SK-N-SH (cell line): ENCODE measurements around the gene VGLL4. TPM values are rescaled to one million over a fixed set of nuclear protein-coding genes. Genes with fewer than 3 reads are reported as not detected.

ENCODE experiments used
- CTCF ChIA-PET: fragments of 300-600, 350-600 bp; formaldehyde crosslinking; extraction: SDS; loops from one replicate; lab custom pipeline; 2021; lab: Yijun Ruan, JAX
- POLR2A ChIA-PET: fragments of 350-600 bp; sonication (Branson Sonifier 250); formaldehyde crosslinking; extraction: SDS; loops from one replicate; lab custom pipeline; 2020; ENCODE audit warnings: antibody characterized with exemption, inconsistent platforms; lab: Yijun Ruan, JAX
- DNase-seq: peaks from one replicate; pipeline ENCODE4 v3.0.0; 2012
- H2AFZ ChIP-seq: fragments of 200-600 bp; sonication (generic); 2 replicates; pipeline ENCODE4 v1.8.1; 2016; ENCODE audit warnings: antibody characterized with exemption, mild to moderate bottlenecking, low read depth
- H3F3A ChIP-seq: fragments of 200-600 bp; sonication (generic); replicated peaks from 2 replicates; pipeline ENCODE3; 2016; ENCODE audit warnings: antibody characterized with exemption, mild to moderate bottlenecking; ENCODE audit not compliant: insufficient read depth
- H3K27ac ChIP-seq, 2 experiments: fragments of 200-500 bp in 1 of 2; fragments of 200-600 bp in 1 of 2; sonication (Bioruptor generic) in 1 of 2; sonication (generic), shearing (Covaris generic) in 1 of 2; 2 replicates each; pipeline versions ENCODE4 v1.5.1 to v1.6.1; 2014 to 2016; ENCODE audit warnings: low read depth in 2 of 2, inconsistent platforms in 1 of 2, low read length in 1 of 2, mild to moderate bottlenecking in 1 of 2, mixed read lengths in 1 of 2
- H3K27me3 ChIP-seq: fragments of 200-600 bp; sonication (generic), shearing (Covaris generic); 2 replicates; pipeline ENCODE4 v1.6.1; 2016; ENCODE audit warnings: mixed run types; ENCODE audit not compliant: insufficient read depth
- H3K36me3 ChIP-seq, 2 experiments: fragments of 200-500 bp in 1 of 2; fragments of 200-600 bp in 1 of 2; sonication (Bioruptor generic) in 1 of 2; sonication (generic) in 1 of 2; replicated peaks in 1 of 2; 2 replicates each; pipeline versions ENCODE3 to v1.5.1; 2014 to 2016; ENCODE audit warnings: low read length in 1 of 2, mild to moderate bottlenecking in 1 of 2; ENCODE audit not compliant: insufficient read depth in 2 of 2, control insufficient read depth in 1 of 2
- H3K4me1 ChIP-seq, 2 experiments: fragments of 200-500 bp in 1 of 2; fragments of 200-600 bp in 1 of 2; sonication (Bioruptor generic) in 1 of 2; sonication (generic), shearing (Covaris generic) in 1 of 2; 2 replicates each; pipeline versions ENCODE4 v1.5.1 to v1.6.1; 2014 to 2016; ENCODE audit warnings: low read depth in 1 of 2, low read length in 1 of 2, mixed run types in 1 of 2; ENCODE audit not compliant: insufficient read depth in 2 of 2, control insufficient read depth in 1 of 2
- H3K4me2 ChIP-seq: fragments of 200-600 bp; sonication (generic), shearing (Covaris generic); 2 replicates; pipeline ENCODE4 v1.6.1; 2017; ENCODE audit warnings: mixed run types
- H3K4me3 ChIP-seq, 2 experiments: fragments of 200-500 bp in 1 of 2; fragments of 200-600 bp in 1 of 2; sonication (Bioruptor generic) in 1 of 2; sonication (generic), shearing (Covaris generic) in 1 of 2; 2 replicates each; pipeline versions ENCODE4 v1.5.1 to v1.8.1; 2014 to 2016; ENCODE audit warnings: low read depth in 2 of 2, inconsistent platforms in 1 of 2, low read length in 1 of 2, mild to moderate bottlenecking in 1 of 2, mixed read lengths in 1 of 2, moderate library complexity in 1 of 2
- H3K79me2 ChIP-seq: fragments of 200-600 bp; sonication (generic); 2 replicates; pipeline ENCODE4 v1.8.1; 2017; ENCODE audit warnings: mild to moderate bottlenecking; ENCODE audit not compliant: insufficient read depth
- H3K9ac ChIP-seq: fragments of 200-600 bp; sonication (generic); 2 replicates; pipeline ENCODE4 v1.6.1; 2017; ENCODE audit warnings: mixed run types
- H3K9me2 ChIP-seq: fragments of 200-600 bp; sonication (generic); 2 replicates; pipeline ENCODE4 v1.6.1; 2017; ENCODE audit warnings: mixed run types
- H3K9me3 ChIP-seq: fragments of 200-600 bp; sonication (generic); 2 replicates; pipeline ENCODE4 v1.6.1; 2017; ENCODE audit warnings: mixed run types, mild to moderate bottlenecking, moderate library complexity
- H4K20me1 ChIP-seq: fragments of 200-600 bp; sonication (generic); 2 replicates; pipeline ENCODE4 v1.6.1; 2017; ENCODE audit warnings: mild to moderate bottlenecking, mixed run types; ENCODE audit not compliant: insufficient read depth
- CHD2 ChIP-seq: fragments of 150-350 bp; IDR thresholded peaks from 2 replicates; pipeline ENCODE4 v1.6.1; 2018; ENCODE audit warnings: low read length; ENCODE audit not compliant: partially characterized antibody
- EP300 ChIP-seq, 2 experiments: IDR thresholded peaks; 2 replicates each; pipeline versions ENCODE4 v1.4.0 to v1.6.1; 2012; ENCODE audit warnings: borderline replicate concordance in 1 of 2, low read depth in 1 of 2, low read length in 1 of 2
- EZH2phosphoT487 ChIP-seq: fragments of 200-600 bp; sonication (generic); IDR thresholded peaks from 2 replicates; pipeline ENCODE4 v1.6.1; 2017; ENCODE audit warnings: low read depth, mixed run types, mild to moderate bottlenecking, antibody characterized with exemption, moderate library complexity, borderline replicate concordance
- FOSL2 ChIP-seq: IDR thresholded peaks from 2 replicates; pipeline ENCODE4 v1.4.0; 2012; ENCODE audit warnings: low read depth, mild to moderate bottlenecking, moderate library complexity, borderline replicate concordance
- FOXM1 ChIP-seq: IDR thresholded peaks from 2 replicates; pipeline ENCODE4 v1.4.0; 2012; ENCODE audit warnings: low read depth, mild to moderate bottlenecking
- GABPA ChIP-seq: IDR thresholded peaks from 2 replicates; pipeline ENCODE4 v1.4.0; 2012; ENCODE audit warnings: low read depth, mild to moderate bottlenecking
- IRF3 ChIP-seq: fragments of 150-350 bp; IDR thresholded peaks from 2 replicates; pipeline ENCODE4 v1.6.1; 2016; ENCODE audit warnings: mild to moderate bottlenecking, low read depth, low read length
- JUND ChIP-seq: IDR thresholded peaks from 2 replicates; pipeline ENCODE4 v1.4.0; 2012
- MAX ChIP-seq: IDR thresholded peaks from 2 replicates; pipeline ENCODE4 v1.4.0; 2012; ENCODE audit warnings: low read depth
- MEF2A ChIP-seq: IDR thresholded peaks from 2 replicates; pipeline ENCODE4 v1.4.0; 2012; ENCODE audit warnings: low read depth, borderline replicate concordance
- MXI1 ChIP-seq: IDR thresholded peaks from 2 replicates; pipeline ENCODE4 v1.6.1; 2012; ENCODE audit warnings: mild to moderate bottlenecking, low read depth, low read length, improper control_type of control experiment
- NRF1 ChIP-seq: IDR thresholded peaks from 2 replicates; pipeline ENCODE4 v1.6.1; 2012; ENCODE audit warnings: low read depth, mild to moderate bottlenecking, low read length
- PBX3 ChIP-seq: IDR thresholded peaks from 2 replicates; pipeline ENCODE4; 2012
- POLR2AphosphoS5 ChIP-seq: IDR thresholded peaks from 2 replicates; pipeline ENCODE4 v1.6.1; 2012; ENCODE audit warnings: low read depth, low read length
- REST ChIP-seq: IDR thresholded peaks from 2 replicates; pipeline ENCODE4 v1.6.1; 2012; ENCODE audit warnings: mild to moderate bottlenecking, low read depth, low read length, moderate library complexity
- RXRA ChIP-seq: IDR thresholded peaks from 2 replicates; pipeline ENCODE4 v1.4.0; 2012; ENCODE audit warnings: low read depth, mild to moderate bottlenecking, borderline replicate concordance
- TAF1 ChIP-seq: IDR thresholded peaks from 2 replicates; pipeline ENCODE4 v1.6.1; 2012; ENCODE audit warnings: low read depth, mild to moderate bottlenecking, low read length, moderate library complexity, borderline replicate concordance
- TCF12 ChIP-seq: IDR thresholded peaks from 2 replicates; pipeline ENCODE4 v1.4.0; 2012
- USF1 ChIP-seq: IDR thresholded peaks from 2 replicates; pipeline ENCODE4 v1.4.0; 2012; ENCODE audit warnings: low read depth, borderline replicate concordance
- YY1 ChIP-seq: IDR thresholded peaks from 2 replicates; pipeline ENCODE4 v1.4.0; 2012; ENCODE audit warnings: low read depth, mild to moderate bottlenecking
- WGBS: methylation state at CpG from one replicate; pipeline ENCODE4 v1.1.6; 2017; ENCODE audit warnings: low lambda C conversion rate; 5-methylcytosine and 5-hydroxymethylcytosine counted together
- polyA plus RNA-seq, 3 experiments: library from polyadenylated mRNA; depleted of rRNA; stranded (reverse); fragments of >200 nt; gene quantifications; 2 replicates each; pipeline ENCODE4 v1.2.3, GENCODE V29; 2012

VGLL4 gene
- polyA plus RNA-seq, 1 of the 3 experiments (the other 2 are of a cell fraction): 48.9 TPM

- no peak overlapping the region for H3K4me3 ChIP-seq
- TF ChIP-seq POLR2AphosphoS5 (no peak), MAX (no peak), EZH2phosphoT487 (no peak), CHD2 (no peak)
- DNase-seq: no peak
Observed at GRCh38 chr3:11570789-11571495, 72.8 kb downstream of the VGLL4 start.

GRCh38 chr3:11570251-11570650, 73.5 kb downstream of the VGLL4 start:
- ChIA-PET CTCF (no interaction called here), POLR2A (interaction anchor here (0.7 kb wide), 1 partner anchor 9 kb away, joined by 3 read pairs; no protein-coding TSS in a partner anchor)
- WGBS: 94% methylated on average over 9 of the region's 13 CpGs
- peaks cover 24% of the 10 kb centered on the region; the same call in 1 of the 2 replicates for H4K20me1 ChIP-seq
- H3K27ac ChIP-seq: peak overlapping the region in 1 of 2 experiments; percentile 99; a peak in 2 of 4 replicates
- H3K79me2 ChIP-seq: peaks cover 90% of the 10 kb centered on the region
- H2AFZ ChIP-seq: no peak overlapping the region
- TF ChIP-seq TCF12: no peak
- TF ChIP-seq EP300 (IDR thresholded peaks at IDR 0.05; ENCODE audit: borderline replicate concordance in 1 of 2, low read depth in 1 of 2, low read length in 1 of 2): no peak
- no peak for TF ChIP-seq USF1
- TF ChIP-seq JUND: no peak
- no peak for TF ChIP-seq NRF1
- no peak for TF ChIP-seq FOXM1
- no peak for TF ChIP-seq RXRA
- no peak for TF ChIP-seq MXI1
- no peak for TF ChIP-seq GABPA
- TF ChIP-seq REST: no peak
- TF ChIP-seq IRF3: no peak
- TF ChIP-seq MEF2A: no peak
- TF ChIP-seq POLR2AphosphoS5: no peak
- no peak for TF ChIP-seq PBX3
- TF ChIP-seq YY1: no peak
- TF ChIP-seq TAF1: no peak
- TF ChIP-seq FOSL2: no peak
- peaks cover 15 to 17% of the 10 kb centered on the region in 2 experiments; a peak in 3 of 4 replicates for H3K4me1 ChIP-seq
- peaks cover 33% of the 10 kb centered on the region for H3F3A ChIP-seq
- peaks cover 14 to 16% of the 10 kb centered on the region in 2 experiments for H3K36me3 ChIP-seq
- H3K4me3 ChIP-seq: no peak overlapping the region
- no peaks in the 10 kb centered on the region for H3K9me3 ChIP-seq
- H3K27me3 ChIP-seq: no peaks in the 10 kb centered on the region
- H3K9me2 ChIP-seq: no peaks in the 10 kb centered on the region
- H3K4me2 ChIP-seq: no peak overlapping the region
- no peak overlapping the region for H3K9ac ChIP-seq
- DNase-seq: no peak

More at GRCh38 chr3:11570789-11571495, 72.8 kb downstream of the VGLL4 start:
- H2AFZ ChIP-seq: no peak overlapping the region
- H3F3A ChIP-seq: peaks cover 33% of the 10 kb centered on the region
- peak overlapping the region in 1 of 2 experiments; percentile 99; a peak in 2 of 4 replicates for H3K27ac ChIP-seq
- no peak overlapping the region for H3K9ac ChIP-seq
- peaks cover 30% of the 10 kb centered on the region for H4K20me1 ChIP-seq
- 86% methylated on average over 20 of the region's 20 CpGs for WGBS
- peaks cover 90% of the 10 kb centered on the region for H3K79me2 ChIP-seq
- H3K36me3 ChIP-seq: peaks cover 13% of the 10 kb centered on the region in 2 experiments
- H3K4me2 ChIP-seq: no peak overlapping the region
- H3K27me3 ChIP-seq: no peaks in the 10 kb centered on the region
- CTCF ChIA-PET: no interaction called here
- no peaks in the 10 kb centered on the region for H3K9me3 ChIP-seq
- H3K4me1 ChIP-seq: peaks cover 15 to 24% of the 10 kb centered on the region in 2 experiments; a peak in 3 of 4 replicates
- POLR2A ChIA-PET: interaction anchor here (0.7 kb wide), 1 partner anchor 10 kb away, joined by 3 read pairs; no protein-coding TSS in a partner anchor
- H3K9me2 ChIP-seq: no peaks in the 10 kb centered on the region
